Right kidney (tissue), 9 donors: Measurements from ENCODE around the gene ADGRV1.

ENCODE experiments used
- DNase-seq: peaks from one replicate; pipeline ENCODE4 v3.0.0-alpha.2; 2016
- long read RNA-seq, 8 donors: transcript quantifications; one replicate each; lab custom pipeline, GENCODE V29; 2026

ADGRV1 gene
- long read RNA-seq, donor 1, result 0 reads
- long read RNA-seq, donor 2, partial matches to known transcripts, result 0 of 1 reads
- long read RNA-seq, donor 2, other reads (novel, unspliced or antisense), result 0 of 1 reads
- long read RNA-seq, donor 3, result 0 reads
- long read RNA-seq, donor 4, result 0 reads
- long read RNA-seq, donor 5, partial matches to known transcripts, result 0 of 1 reads
- long read RNA-seq, donor 5, other reads (novel, unspliced or antisense), result 0 of 1 reads
- long read RNA-seq, donor 6, partial matches to known transcripts, result 0 of 1 reads
- long read RNA-seq, donor 6, other reads (novel, unspliced or antisense), result 0 of 1 reads
- long read RNA-seq, donor 7, partial matches to known transcripts, result 0 of 19 reads
- long read RNA-seq, donor 7, other reads (novel, unspliced or antisense), result 17 of 19 reads
- long read RNA-seq, donor 8, partial matches to known transcripts, result 0 of 2 reads
- long read RNA-seq, donor 8, other reads (novel, unspliced or antisense), result 0 of 2 reads

- peak; percentile 95 for DNase-seq
Observed at GRCh38 chr5:90558344-90559192, at the start of gene ADGRV1. ADGRV1 (plus strand) TSS chr5:90558797; CDS start chr5:90558896, 99 bp downstream.

GRCh38 chr5:90510438-90510837 is 48.2 kb upstream of the ADGRV1 start:
- no peak for DNase-seq

- no peak for DNase-seq
Observed at GRCh38 chr5:90514520-90514919, 44.1 kb upstream of the ADGRV1 start.

GRCh38 chr5:90518661-90519060 is 39.9 kb upstream of the ADGRV1 start:
- DNase-seq, result no peak

- no peak for DNase-seq
Observed at GRCh38 chr5:90519081-90519480, 39.5 kb upstream of the ADGRV1 start.

GRCh38 chr5:90528601-90529193 is 29.9 kb upstream of the ADGRV1 start:
- no peak for DNase-seq

GRCh38 chr5:90529194-90529938 is 29.2 kb upstream of the ADGRV1 start, which contains the start of gene LYSMD3:
LYSMD3 (minus strand) TSS chr5:90529584; CDS start chr5:90525289, 4,295 bp downstream.
- DNase-seq, result peak; percentile 95

GRCh38 chr5:90529939-90530677 is 28.5 kb upstream of the ADGRV1 start:
- no peak for DNase-seq

- no peak for DNase-seq
Observed at GRCh38 chr5:90530736-90531487, 27.7 kb upstream of the ADGRV1 start.

GRCh38 chr5:90533794-90534193 is 24.8 kb upstream of the ADGRV1 start:
- no peak for DNase-seq

- no peak for DNase-seq
Observed at GRCh38 chr5:90534922-90535321, 23.7 kb upstream of the ADGRV1 start.

- no peak for DNase-seq
Observed at GRCh38 chr5:90542827-90543519, 15.6 kb upstream of the ADGRV1 start.

- DNase-seq, result no peak
Observed at GRCh38 chr5:90545511-90545910, 13.1 kb upstream of the ADGRV1 start.

GRCh38 chr5:90546216-90546837 is 12.3 kb upstream of the ADGRV1 start:
- DNase-seq, result no peak

- no peak for DNase-seq
Observed at GRCh38 chr5:90547072-90547536, 11.5 kb upstream of the ADGRV1 start.

- no peak for DNase-seq
Observed at GRCh38 chr5:90548069-90548593, 10.5 kb upstream of the ADGRV1 start.

- DNase-seq, result no peak
Observed at GRCh38 chr5:90549223-90549622, 9.4 kb upstream of the ADGRV1 start.

- no peak for DNase-seq
Observed at GRCh38 chr5:90549729-90550275, 8.8 kb upstream of the ADGRV1 start.

- no peak for DNase-seq
Observed at GRCh38 chr5:90550963-90551362, 7.6 kb upstream of the ADGRV1 start.
